B cell (primary cell): ENCODE data around the gene MAPK1. TPM values are rescaled to one million over a fixed set of nuclear protein-coding genes. Genes with fewer than 3 reads are reported as not detected.

Experiments
- ATAC-seq: fragments of 200-7000 bp; cut with Tn5 transposase; one replicate; pipeline ENCODE4 v1.10.0; 2021; ENCODE audit warnings: low read depth, mild to moderate bottlenecking, moderate number of reproducible peaks, moderate library complexity
- CTCF ChIA-PET: fragments of 350-600 bp; sonication (Branson Sonifier 250); formaldehyde crosslinking; loops from one replicate; lab custom pipeline; 2021; ENCODE audit warnings: antibody characterized with exemption, inconsistent platforms; lab: Charles Lee
- POLR2A ChIA-PET: fragments of 350-600 bp; sonication (Branson Sonifier 250); formaldehyde crosslinking; loops from one replicate; lab custom pipeline; 2021; ENCODE audit warnings: antibody characterized with exemption; lab: Charles Lee
- DNase-seq: peaks from one replicate; pipeline ENCODE4 v3.0.0; 2013
- H2AFZ ChIP-seq: 2 replicates; pipeline ENCODE4 v1.6.1; 2012; ENCODE audit warnings: mild to moderate bottlenecking, low read depth, low read length; ENCODE audit not compliant: insufficient read depth, poor library complexity, severe bottlenecking
- H3K27ac ChIP-seq, 2 donors: 1 replicate in 1 of 2; 2 replicates in 1 of 2; pipeline ENCODE4 v1.5.1; 2012 to 2013; ENCODE audit warnings: low read length in 2 of 2, mild to moderate bottlenecking in 2 of 2, moderate library complexity in 1 of 2
- H3K27me3 ChIP-seq, 4 experiments: fragments of 200-600 bp in 1 of 4; sonication (generic) in 1 of 4; replicated peaks in 1 of 4; 1 replicate in 2 of 4; 2 replicates in 2 of 4; pipeline versions ENCODE4 v1.6.1 to v1.7.0; 2013 to 2016; ENCODE audit warnings: low read length in 3 of 4, mild to moderate bottlenecking in 2 of 4, mixed read lengths in 1 of 4, moderate library complexity in 1 of 4; ENCODE audit not compliant: insufficient read depth in 4 of 4, control insufficient read depth in 3 of 4; ENCODE audit errors: control extremely low read depth in 1 of 4
- H3K36me3 ChIP-seq, 2 experiments: replicated peaks in 1 of 2; 1 replicate in 1 of 2; 2 replicates in 1 of 2; pipeline versions ENCODE4 v1.6.1 to v1.7.1; 2013; ENCODE audit warnings: low read length in 1 of 2; ENCODE audit not compliant: insufficient read depth in 2 of 2, control insufficient read depth in 1 of 2; ENCODE audit errors: control extremely low read depth in 1 of 2, extremely low read depth in 1 of 2
- H3K4me1 ChIP-seq, 2 donors: fragments of 200-600 bp in 1 of 2; sonication (generic) in 1 of 2; 1 replicate in 1 of 2; 2 replicates in 1 of 2; pipeline versions ENCODE4 v1.5.1 to v1.6.1; 2013 to 2017; ENCODE audit warnings: low read length in 2 of 2; ENCODE audit not compliant: control insufficient read depth in 2 of 2, insufficient read depth in 2 of 2
- H3K4me2 ChIP-seq: replicated peaks from 2 replicates; pipeline ENCODE3; 2012; ENCODE audit warnings: mild to moderate bottlenecking, low read depth, low read length; ENCODE audit not compliant: poor library complexity, severe bottlenecking
- H3K4me3 ChIP-seq, 5 experiments: fragments of 200-600 bp in 1 of 5; sonication (generic) in 1 of 5; 1 replicate in 3 of 5; 2 replicates in 2 of 5; pipeline versions ENCODE4 v1.5.1 to v1.7.0; 2011 to 2016; ENCODE audit warnings: low read length in 4 of 5, mild to moderate bottlenecking in 4 of 5, low read depth in 2 of 5, control low read depth in 1 of 5, moderate library complexity in 1 of 5; ENCODE audit not compliant: insufficient read depth in 1 of 5; ENCODE audit errors: control extremely low read depth in 1 of 5, extremely low read depth in 1 of 5
- H3K79me2 ChIP-seq: fragments of 200-600 bp; sonication (generic); one replicate; pipeline ENCODE4 v1.6.0; 2016; ENCODE audit warnings: low read length; ENCODE audit not compliant: control insufficient read depth, insufficient read depth
- H3K9ac ChIP-seq: fragments of 200-600 bp; sonication (generic); 2 replicates; pipeline ENCODE4 v1.6.1; 2017; ENCODE audit warnings: mild to moderate bottlenecking, low read length, moderate library complexity
- H3K9me3 ChIP-seq, 3 donors: one replicate each; pipeline versions ENCODE4 v1.6.1 to v1.7.1; 2013; ENCODE audit warnings: low read length in 2 of 3; ENCODE audit not compliant: control insufficient read depth in 2 of 3, insufficient read depth in 1 of 3; ENCODE audit errors: control extremely low read depth in 1 of 3
- H4K20me1 ChIP-seq: 2 replicates; pipeline ENCODE4 v1.6.0; 2012; ENCODE audit warnings: mild to moderate bottlenecking, low read length; ENCODE audit not compliant: insufficient read depth, control insufficient read depth, poor library complexity, severe bottlenecking
- H3K27ac Mint-ChIP-seq: one replicate; pipeline ENCODE4 v1.8.0; 2021; ENCODE audit warnings: mixed read lengths
- H3K27me3 Mint-ChIP-seq: one replicate; pipeline ENCODE4 v1.8.0; 2021; ENCODE audit warnings: mixed read lengths
- H3K4me1 Mint-ChIP-seq: one replicate; pipeline ENCODE4 v1.8.0; 2021; ENCODE audit warnings: mixed read lengths
- H3K4me3 Mint-ChIP-seq: one replicate; pipeline ENCODE4 v1.8.0; 2021; ENCODE audit warnings: mixed read lengths
- H3K9me3 Mint-ChIP-seq: one replicate; pipeline ENCODE4 v1.8.0; 2022; ENCODE audit warnings: mixed read lengths; ENCODE audit not compliant: insufficient read depth
- EZH2 ChIP-seq: IDR thresholded peaks from 2 replicates; pipeline ENCODE4 v1.6.1; 2012; ENCODE audit warnings: borderline replicate concordance, low read depth, mild to moderate bottlenecking, moderate library complexity, low read length; ENCODE audit not compliant: insufficient read depth, poor library complexity, severe bottlenecking
- WGBS: methylation state at CpG from one replicate; pipeline ENCODE4 v1.1.5; 2013; ENCODE audit warnings: missing lambda C conversion rate; ENCODE audit not compliant: insufficient coverage; 5-methylcytosine and 5-hydroxymethylcytosine counted together
- intact Hi-C: fragments of 100-400 bp; cut with micrococcal nuclease; formaldehyde crosslinking; loops from one replicate; pipeline ENCODE4 v1.10.0; 2022
- polyA minus RNA-seq: library from RNA; depleted of rRNA, polyadenylated mRNA; stranded (reverse); fragments of >200 nt; gene quantifications from 2 replicates; pipeline ENCODE4 v1.2.3, GENCODE V29; 2012
- polyA plus RNA-seq: library from polyadenylated mRNA; depleted of rRNA; stranded (reverse); fragments of >200 nt; gene quantifications from 2 replicates; pipeline ENCODE4 v1.2.3, GENCODE V29; 2012
- total RNA-seq, 2 donors: library from RNA; stranded (reverse); fragments of 120-200 nt in 1 of 2; gene quantifications; 1 replicate in 1 of 2; 2 replicates in 1 of 2; pipeline versions ENCODE4 v1.2.3 to v1.2.4, GENCODE V29; 2013 to 2022
- TF ChIP-seq, protein P1 (sequence below): fragments of 200-600 bp; IDR thresholded peaks from one replicate; pipeline ENCODE4 v1.8.0; 2022; ENCODE audit warnings: antibody characterized with exemption, mild to moderate bottlenecking

MAPK1 gene
- total RNA-seq (145 and 155 TPM in 2 replicates), polyA plus RNA-seq (24.0 and 27.4 TPM in 2 replicates), polyA minus RNA-seq (43.7 and 47.4 TPM in 2 replicates)
- 83.9 TPM for total RNA-seq (2013)

- H3K4me3 Mint-ChIP-seq: peak within 1 kb of the TSS; percentile 94
- ChIA-PET POLR2A (interaction anchor here (1.1 to 1.5 kb wide), 3 partner anchors 33 to 238 kb away, joined by 3 to 5 read pairs (median 4); no protein-coding TSS in a partner anchor), CTCF (interaction anchor here (0.6 to 1.6 kb wide), 4 partner anchors 10 to 71 kb away, joined by 3 to 5 read pairs (median 4); no protein-coding TSS in a partner anchor)
- intact Hi-C loops: loop anchor here (1.0 to 2.0 kb wide), 5 partner anchors 33 to 132 kb away; partner anchors contain the start of genes PPM1F and YPEL1
- Histone ChIP-seq H3K27ac (peak within 1 kb of the TSS; percentile 93 to 100), H3K27me3 (no peaks in the 10 kb centered on the region), H3K36me3 (peaks cover 0 to 3% of the 10 kb centered on the region in 2 experiments), H3K79me2 (peaks cover 59% of the 10 kb centered on the region), H3K4me3 (peak within 1 kb of the TSS; percentile 64 to 93 (median 91)), H4K20me1 (peaks cover 42% of the 10 kb centered on the region), H3K9me3 (peaks cover 0 to 5% (median 1%) of the 10 kb centered on the region in 3 donors), H2AFZ (peak within 1 kb of the TSS; percentile 66), H3K4me2 (peak within 1 kb of the TSS; percentile 85), H3K9ac (peak within 1 kb of the TSS; percentile 88), H3K4me1 (peaks cover 39 to 40% of the 10 kb centered on the region in 2 donors)
- ATAC-seq (peak; percentile 90), DNase-seq (peak; percentile 98)
- H3K27me3 Mint-ChIP-seq: no peaks in the 10 kb centered on the region
- H3K4me1 Mint-ChIP-seq: peaks cover 45% of the 10 kb centered on the region
- H3K27ac Mint-ChIP-seq: peak within 1 kb of the TSS; percentile 93
- under 1% methylated on average over 74 of the region's 74 CpGs for WGBS
- peaks cover 3% of the 10 kb centered on the region for H3K9me3 Mint-ChIP-seq
- TF ChIP-seq EZH2: no peak
- TF ChIP-seq, protein P1, sequence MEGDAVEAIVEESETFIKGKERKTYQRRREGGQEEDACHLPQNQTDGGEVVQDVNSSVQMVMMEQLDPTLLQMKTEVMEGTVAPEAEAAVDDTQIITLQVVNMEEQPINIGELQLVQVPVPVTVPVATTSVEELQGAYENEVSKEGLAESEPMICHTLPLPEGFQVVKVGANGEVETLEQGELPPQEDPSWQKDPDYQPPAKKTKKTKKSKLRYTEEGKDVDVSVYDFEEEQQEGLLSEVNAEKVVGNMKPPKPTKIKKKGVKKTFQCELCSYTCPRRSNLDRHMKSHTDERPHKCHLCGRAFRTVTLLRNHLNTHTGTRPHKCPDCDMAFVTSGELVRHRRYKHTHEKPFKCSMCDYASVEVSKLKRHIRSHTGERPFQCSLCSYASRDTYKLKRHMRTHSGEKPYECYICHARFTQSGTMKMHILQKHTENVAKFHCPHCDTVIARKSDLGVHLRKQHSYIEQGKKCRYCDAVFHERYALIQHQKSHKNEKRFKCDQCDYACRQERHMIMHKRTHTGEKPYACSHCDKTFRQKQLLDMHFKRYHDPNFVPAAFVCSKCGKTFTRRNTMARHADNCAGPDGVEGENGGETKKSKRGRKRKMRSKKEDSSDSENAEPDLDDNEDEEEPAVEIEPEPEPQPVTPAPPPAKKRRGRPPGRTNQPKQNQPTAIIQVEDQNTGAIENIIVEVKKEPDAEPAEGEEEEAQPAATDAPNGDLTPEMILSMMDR: peak; percentile 39
These were observed at the start of gene MAPK1 for GRCh38 chr22:21867528-21868266. Gene MAPK1 (minus strand): TSS chr22:21867645. CDS start chr22:21867440, 205 bp downstream.
